Esophagus mucosa (tissue), 1 donor: Measurements from ENCODE around the gene EPHB2. TPM values are rescaled to one million over a fixed set of nuclear protein-coding genes. Genes with fewer than 3 reads are reported as not detected.
A peak's percentile ranks its signal among the peaks of the same experiment; 100 is the strongest.
"Not testable (repeated sequence)": the region's sequence is repeated elsewhere in the genome, so short reads cannot be mapped to it uniquely, and the experiment has no call there.

Experiments used
- ATAC-seq: fragments of 200-7000 bp; cut with Tn5 transposase; one replicate; pipeline ENCODE4 v1.9.1; 2020
- total RNA-seq: library from RNA; stranded (reverse); gene quantifications from one replicate; pipeline ENCODE4 v1.2.4, GENCODE V29; 2023
- donor health status: DM: yes; HTN: yes; CAD: no.

EPHB2 gene
- total RNA-seq, 1 donor from 2014 or later = 2.2 TPM

GRCh38 chr1:22824466-22824865, 113.8 kb downstream of the EPHB2 start:
- ATAC-seq = no peak

GRCh38 chr1:22824975-22825374, 114.3 kb downstream of the EPHB2 start:
- no peak for ATAC-seq

GRCh38 chr1:22825486-22826189, 115.0 kb downstream of the EPHB2 start:
- ATAC-seq = no peak

- peak; percentile 43 for ATAC-seq
These were observed 116.3 kb downstream of the EPHB2 start for GRCh38 chr1:22826604-22827580.

GRCh38 chr1:22827666-22828483, 117.2 kb downstream of the EPHB2 start:
- no peak for ATAC-seq

GRCh38 chr1:22828484-22829308, 118.1 kb downstream of the EPHB2 start:
- peak; percentile 48 for ATAC-seq

GRCh38 chr1:22829309-22829989, 118.8 kb downstream of the EPHB2 start:
- no peak for ATAC-seq

- ATAC-seq = peak; percentile 61
These were observed 119.5 kb downstream of the EPHB2 start for GRCh38 chr1:22830041-22830566.

GRCh38 chr1:22830757-22831340, 120.2 kb downstream of the EPHB2 start:
- ATAC-seq = no peak

- peak; percentile 94 for ATAC-seq
These were observed 121.2 kb downstream of the EPHB2 start for GRCh38 chr1:22831729-22832413.

GRCh38 chr1:22832414-22832786, 121.8 kb downstream of the EPHB2 start:
- ATAC-seq = peak; percentile 32

GRCh38 chr1:22833699-22834098, 123.1 kb downstream of the EPHB2 start:
- ATAC-seq = no peak

GRCh38 chr1:22834420-22834819, 123.8 kb downstream of the EPHB2 start:
- not testable (repeated sequence) for ATAC-seq

- no peak for ATAC-seq
These were observed 125.1 kb downstream of the EPHB2 start for GRCh38 chr1:22835636-22836319.

- no peak for ATAC-seq
These were observed 126.2 kb downstream of the EPHB2 start for GRCh38 chr1:22836850-22837249.

- no peak for ATAC-seq
These were observed 126.7 kb downstream of the EPHB2 start for GRCh38 chr1:22837332-22837731.

- ATAC-seq = no peak
These were observed 128.3 kb downstream of the EPHB2 start for GRCh38 chr1:22838965-22839364.

- ATAC-seq = peak; percentile 38
These were observed 129.2 kb downstream of the EPHB2 start for GRCh38 chr1:22839806-22840205.

GRCh38 chr1:22841142-22841541, 130.5 kb downstream of the EPHB2 start:
- ATAC-seq = no peak
